ENCODE results near the gene VPS33B. TPM values are rescaled to one million over a fixed set of nuclear protein-coding genes. Genes with fewer than 3 reads are reported as not detected.

Gene VPS33B
- total RNA-seq, 1 donor from 2014 or later = 4.8 TPM

GRCh38 chr15:90949979-90950675 is 72.3 kb downstream of the VPS33B start:
- H3K4me1 ChIP-seq = peaks cover 9% of the 10 kb centered on the region
- H3K36me3 ChIP-seq = peaks cover 88% of the 10 kb centered on the region
- DNase-seq = no peak
- no peaks in the 10 kb centered on the region for H3K27me3 ChIP-seq (ENCODE audit: low read depth)
- H3K9me3 ChIP-seq (replicated peaks) = no peaks in the 10 kb centered on the region
- no peak for TF ChIP-seq CTCF (IDR thresholded peaks at IDR 0.05; ENCODE audit: borderline replicate concordance)
- intact Hi-C loops (cut with micrococcal nuclease) = no loop called here
- H3K27ac ChIP-seq (replicated peaks) = no peak overlapping the region
- H3K4me3 ChIP-seq = no peak overlapping the region

Other genes with a start within 250 kb of the VPS33B start
- gene FURIN, start 154.0 kb downstream of the VPS33B start, total RNA-seq = 42.7 TPM
- 11.9 TPM for gene FES, start 138.1 kb downstream of the VPS33B start, total RNA-seq
- 95.4 TPM for gene MAN2A2, start 119.3 kb downstream of the VPS33B start, total RNA-seq
- 12.7 TPM for gene HDDC3, start 90.0 kb downstream of the VPS33B start, total RNA-seq
- gene UNC45A, start 87.3 kb downstream of the VPS33B start, total RNA-seq = 21.9 TPM
- gene RCCD1, start 67.7 kb downstream of the VPS33B start, total RNA-seq = 10.9 TPM
- gene PRC1, start 28.1 kb downstream of the VPS33B start, total RNA-seq = 3.4 TPM
- gene SV2B, start 77.7 kb upstream of the VPS33B start, total RNA-seq = 2.8 TPM